HG03565 (cell line): ENCODE results near the gene LAPTM5.
"Not testable (repeated sequence)": the region's sequence is repeated elsewhere in the genome, so short reads cannot be mapped to it uniquely, and the experiment has no call there.

Experiments used
- ATAC-seq: cut with Tn5 transposase; IDR thresholded peaks from one replicate; pipeline ENCODE4 v1.9.1; 2021; ENCODE audit warnings: mild to moderate bottlenecking, moderate library complexity; ENCODE audit not compliant: unreplicated experiment

LAPTM5 gene, protein sequence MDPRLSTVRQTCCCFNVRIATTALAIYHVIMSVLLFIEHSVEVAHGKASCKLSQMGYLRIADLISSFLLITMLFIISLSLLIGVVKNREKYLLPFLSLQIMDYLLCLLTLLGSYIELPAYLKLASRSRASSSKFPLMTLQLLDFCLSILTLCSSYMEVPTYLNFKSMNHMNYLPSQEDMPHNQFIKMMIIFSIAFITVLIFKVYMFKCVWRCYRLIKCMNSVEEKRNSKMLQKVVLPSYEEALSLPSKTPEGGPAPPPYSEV

DNA sequence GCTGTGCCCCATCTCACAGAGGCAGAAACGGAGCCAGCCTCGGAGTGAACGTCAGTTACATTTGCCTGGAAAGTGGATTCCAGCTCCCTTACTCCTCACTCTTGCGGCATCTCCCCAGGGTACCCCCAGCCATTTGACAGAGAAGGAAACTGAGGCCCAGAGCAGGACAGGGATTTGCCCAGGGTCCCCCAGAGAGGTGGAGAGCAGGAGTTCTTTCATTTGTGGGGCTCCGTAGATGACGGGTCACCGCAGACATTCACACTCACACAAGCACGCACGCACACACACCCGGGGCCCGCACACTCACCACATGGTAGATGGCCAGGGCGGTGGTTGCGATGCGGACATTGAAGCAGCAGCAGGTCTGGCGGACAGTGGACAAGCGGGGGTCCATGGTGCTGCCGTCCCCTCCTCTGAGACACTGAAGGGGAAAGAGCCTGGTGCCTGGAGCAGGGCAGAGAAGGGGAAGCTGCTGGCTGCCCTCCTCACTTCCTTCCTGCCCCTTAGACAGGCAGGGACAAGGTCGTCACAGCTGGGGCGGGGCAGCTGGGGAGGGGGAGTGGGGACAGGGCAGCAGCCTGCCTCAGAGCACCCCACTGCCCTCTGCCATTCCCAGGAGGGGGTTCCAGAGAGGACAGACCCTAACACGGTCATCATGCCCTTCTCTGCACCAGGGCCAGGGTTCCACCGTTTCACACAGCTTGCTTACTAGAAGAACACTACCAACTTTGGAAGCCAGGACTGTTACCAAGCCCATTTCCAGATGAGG lies at the start of gene LAPTM5:
Gene LAPTM5 (minus strand): TSS at position 423 of the 769 bp plus-strand sequence. CDS start 29 bp downstream, at position 394.
- no peak for ATAC-seq

DNA sequence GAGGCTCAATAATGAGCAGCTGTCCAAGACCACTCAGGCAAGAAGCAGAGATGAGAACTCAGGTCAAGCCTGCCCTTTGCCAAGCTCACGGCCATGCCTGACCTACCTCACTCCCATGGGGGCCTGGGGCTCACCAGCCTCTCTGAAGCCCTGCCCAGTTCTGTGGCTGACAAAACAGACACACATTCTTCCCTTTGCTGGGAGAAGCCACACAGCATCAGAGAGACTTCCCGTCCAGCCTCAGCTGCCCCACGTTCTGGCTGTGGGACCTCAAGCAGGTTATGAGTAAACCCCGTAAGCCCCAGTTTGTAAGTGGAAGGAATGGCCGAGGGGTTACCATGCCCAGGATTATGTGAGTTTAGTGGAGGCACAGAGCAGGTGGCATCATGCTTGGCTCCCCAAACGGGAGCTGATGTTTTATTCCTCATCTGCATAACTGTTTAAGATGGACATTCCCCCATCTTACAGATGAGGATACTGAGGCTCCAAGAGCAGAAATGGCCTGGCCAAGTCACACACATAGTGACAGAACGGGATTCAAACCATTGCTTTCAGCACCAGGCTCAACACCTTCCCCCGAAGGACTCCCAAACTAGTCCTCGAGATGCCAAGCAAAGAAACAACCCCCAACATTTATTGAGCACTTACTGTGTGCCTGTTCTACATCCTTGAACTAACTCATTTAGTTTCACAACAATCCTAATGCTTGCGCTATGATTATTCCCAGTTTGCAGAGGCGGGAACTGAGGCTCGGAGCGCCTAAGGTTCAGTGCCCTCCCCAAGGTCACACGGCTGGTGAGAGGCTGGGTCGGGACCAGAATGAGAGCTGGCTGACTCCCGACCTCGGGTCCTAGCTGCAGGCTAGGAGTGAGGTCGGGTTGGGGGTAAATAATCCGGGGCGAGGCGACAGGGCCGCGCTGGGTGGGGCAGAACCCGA lies 49.1 kb upstream of the LAPTM5 start:
- no peak for ATAC-seq

DNA sequence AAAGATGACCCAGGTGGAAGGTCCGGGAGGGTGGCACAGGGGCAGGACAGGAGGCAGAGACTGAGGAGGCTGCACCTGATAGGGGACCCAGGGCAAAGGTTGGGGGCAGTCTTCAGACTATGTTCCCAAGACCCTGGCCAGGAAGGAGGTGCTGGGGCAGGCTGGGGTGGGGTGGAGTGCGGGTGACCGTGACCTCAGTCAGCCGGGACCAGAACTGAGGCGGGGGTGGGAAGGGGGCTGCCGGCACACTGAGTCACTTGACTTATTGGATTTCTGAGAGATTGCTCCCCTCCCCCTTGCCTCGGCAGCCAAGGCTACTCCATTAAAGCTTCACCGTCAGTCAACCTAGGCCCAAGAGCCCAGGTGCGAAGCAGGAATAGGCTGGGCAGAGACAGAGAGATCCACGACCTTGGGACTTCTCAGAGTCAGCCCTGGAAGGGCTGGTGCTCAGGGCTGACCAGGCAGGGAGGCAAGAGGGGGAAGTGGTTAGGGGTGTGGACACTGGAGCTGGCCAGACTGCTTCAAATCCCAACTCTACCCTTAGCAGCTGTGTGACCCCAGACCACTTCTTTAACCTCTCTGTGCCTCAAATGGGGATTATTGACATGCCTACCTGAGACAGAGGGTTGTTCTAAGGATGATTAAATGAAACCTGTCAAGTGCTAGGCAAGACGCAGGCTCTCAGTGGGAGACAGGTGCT lies 47.9 kb upstream of the LAPTM5 start:
- no peak for ATAC-seq

DNA sequence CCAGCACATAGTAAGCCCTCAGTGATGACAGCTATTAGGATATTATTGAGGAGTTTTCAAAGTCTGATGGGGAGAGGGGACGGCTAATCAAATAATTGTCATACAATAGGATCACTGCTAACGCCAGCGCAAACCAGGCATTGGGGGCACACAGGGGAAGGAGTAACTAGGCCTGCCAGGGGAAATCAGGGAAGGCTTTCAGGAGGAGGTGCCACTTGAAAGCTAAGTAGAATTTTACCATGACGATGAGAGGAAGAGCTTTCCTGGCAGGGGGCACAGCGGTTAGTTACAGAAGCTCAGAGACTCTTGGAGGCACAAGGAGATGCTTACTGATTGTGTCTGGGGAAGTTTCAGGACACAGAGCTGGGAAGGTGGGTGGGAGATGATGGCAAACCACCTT lies 47.2 kb upstream of the LAPTM5 start:
- ATAC-seq: no peak

DNA sequence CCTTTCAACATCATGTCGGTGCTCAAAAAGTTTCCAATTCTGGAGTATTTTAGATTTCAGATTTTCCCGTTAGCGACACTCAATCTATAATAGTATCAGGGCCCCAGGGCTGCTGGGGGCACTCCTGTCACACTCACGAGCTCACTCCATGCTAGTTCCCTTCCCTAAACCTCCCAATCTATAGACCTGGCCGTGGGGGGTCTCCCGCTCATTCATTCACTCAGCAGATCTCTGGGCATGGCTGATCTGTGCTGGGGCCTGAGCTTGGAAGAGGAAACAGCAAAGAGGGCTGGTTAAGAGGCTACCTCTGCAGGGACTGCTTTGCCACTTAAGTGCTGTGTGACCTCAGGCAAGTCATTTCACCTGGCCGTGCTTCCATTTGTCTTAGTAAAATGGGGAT lies 46.8 kb upstream of the LAPTM5 start:
- no peak for ATAC-seq

DNA sequence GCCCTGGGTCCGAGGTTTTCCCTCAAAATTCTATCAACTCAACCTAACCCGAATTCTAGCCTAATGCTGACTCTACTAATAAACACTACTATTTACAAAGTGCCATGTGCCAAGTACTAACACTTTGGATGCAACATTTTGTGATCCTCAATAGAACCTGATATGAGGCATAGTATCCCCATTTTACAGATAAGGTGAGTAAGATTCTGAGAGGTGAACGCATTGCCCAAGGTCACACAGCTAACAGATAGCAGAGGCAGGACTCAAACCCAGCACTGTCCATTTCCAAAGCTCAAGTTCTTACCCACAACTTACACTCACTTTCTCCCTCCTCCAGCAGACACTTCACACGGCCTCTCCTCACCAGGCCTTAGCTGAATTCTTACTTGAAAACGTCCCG lies 46.0 kb upstream of the LAPTM5 start:
- no peak for ATAC-seq

DNA sequence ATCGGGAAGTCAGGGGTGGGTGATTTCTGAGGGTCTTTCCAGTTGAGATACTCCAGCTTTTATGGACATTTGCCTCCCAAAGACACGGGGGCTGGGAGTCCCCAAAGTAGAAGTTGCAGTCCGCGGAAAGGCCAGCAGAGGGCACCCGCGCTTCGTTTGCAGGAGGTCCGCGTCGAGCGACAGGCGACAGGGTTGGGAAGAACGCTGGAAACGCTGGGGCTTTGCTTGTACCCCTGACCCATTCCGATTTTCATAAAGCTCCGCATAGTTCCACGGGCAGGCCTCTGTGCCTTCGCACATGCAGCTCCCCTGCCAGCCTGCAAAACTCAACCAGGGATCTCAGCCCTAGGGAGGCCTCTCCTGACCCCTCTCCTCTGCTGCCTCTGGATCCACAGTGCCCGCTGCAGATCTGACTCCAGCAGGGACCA lies 44.2 kb upstream of the LAPTM5 start:
- no peak for ATAC-seq

DNA sequence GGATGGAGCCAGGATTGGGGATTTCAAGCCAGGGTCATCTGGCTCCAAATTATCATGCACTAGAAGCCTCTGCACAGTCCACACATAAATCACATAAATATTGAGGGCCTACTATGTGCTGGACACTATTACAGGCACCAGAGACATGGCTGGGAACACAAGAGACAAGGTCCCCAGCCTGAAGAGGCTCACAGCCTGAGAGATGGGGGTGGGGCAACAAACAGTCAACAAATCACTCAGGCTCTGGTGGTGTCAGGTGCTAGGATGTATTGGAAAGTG lies 41.6 kb upstream of the LAPTM5 start:
- ATAC-seq: no peak

DNA sequence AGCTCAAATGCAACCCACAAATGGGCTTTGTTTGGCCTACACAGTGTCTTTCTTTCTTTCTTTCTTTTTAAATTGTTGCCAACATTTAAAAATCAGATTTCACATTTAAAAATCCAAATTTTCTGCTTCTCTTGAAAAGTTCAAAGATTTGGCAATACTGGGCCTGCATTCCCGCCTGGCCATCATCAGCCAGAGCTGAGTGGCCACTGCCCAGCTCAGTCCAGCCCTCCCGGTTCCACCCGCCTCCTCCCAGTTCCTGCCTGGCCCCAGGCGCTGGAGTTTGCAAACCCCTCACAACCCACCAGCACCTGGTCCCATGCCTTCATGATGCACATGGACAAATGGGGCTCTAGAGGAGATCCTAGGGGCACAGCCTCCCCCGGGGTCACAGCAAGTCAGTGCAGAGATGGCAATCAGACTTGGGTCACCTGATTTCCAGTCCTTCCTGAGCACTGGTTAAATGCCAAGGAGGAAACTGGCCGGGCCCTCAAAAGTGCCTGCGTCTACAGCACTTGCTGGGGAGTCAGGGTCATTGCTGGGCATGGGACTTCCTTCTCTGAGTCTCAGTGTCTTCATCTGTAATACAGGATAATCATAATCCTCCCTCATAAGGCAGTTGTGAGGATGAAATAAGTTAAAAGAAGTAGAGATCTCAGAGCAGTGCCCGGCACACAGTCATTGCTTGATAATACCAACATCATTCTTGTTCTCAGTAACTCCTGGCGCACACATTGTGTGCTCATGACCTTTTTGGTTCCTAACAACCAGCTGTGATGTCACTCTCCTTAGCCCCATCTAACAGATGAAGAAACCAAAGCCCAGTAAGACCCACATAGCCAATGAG lies 41.0 kb upstream of the LAPTM5 start:
- no peak for ATAC-seq

DNA sequence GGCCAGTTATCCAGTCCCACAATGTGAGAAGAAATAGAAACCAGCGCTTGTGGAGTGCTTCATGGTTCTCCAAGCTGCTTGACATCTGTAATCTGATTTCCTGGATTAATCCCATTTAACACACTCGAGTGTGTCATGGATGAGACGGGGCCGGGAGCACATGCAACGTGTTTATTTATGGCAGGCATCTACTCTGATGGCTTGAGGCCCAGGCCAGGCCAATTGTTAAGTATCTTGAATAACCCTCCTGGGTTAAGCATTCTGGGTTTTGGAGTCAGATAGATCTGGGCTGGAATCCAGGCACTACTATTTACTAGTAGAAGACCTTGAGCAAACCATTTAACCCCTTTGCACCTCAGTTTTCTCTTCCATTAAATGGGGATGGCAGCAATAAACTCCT lies 37.5 kb upstream of the LAPTM5 start:
- no peak for ATAC-seq

DNA sequence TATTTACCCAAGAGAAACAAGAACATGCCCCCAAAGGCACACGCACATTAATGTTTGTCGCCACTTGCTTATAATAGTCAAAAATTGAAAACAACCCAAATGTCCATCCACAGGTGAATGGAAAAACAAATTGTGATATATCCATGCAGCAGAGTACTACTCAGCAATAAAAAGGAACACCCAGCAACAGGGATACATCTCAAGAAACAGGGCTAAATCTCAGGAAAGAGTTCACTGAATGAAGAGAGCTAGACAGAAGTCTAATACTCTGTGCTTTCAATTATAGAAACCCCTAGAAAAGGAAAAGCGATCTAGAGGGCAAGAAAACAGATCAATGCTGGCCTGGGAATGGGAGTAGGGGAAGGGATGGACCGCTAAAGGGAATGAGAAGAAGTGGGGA lies 36.7 kb upstream of the LAPTM5 start:
- ATAC-seq: no peak

DNA sequence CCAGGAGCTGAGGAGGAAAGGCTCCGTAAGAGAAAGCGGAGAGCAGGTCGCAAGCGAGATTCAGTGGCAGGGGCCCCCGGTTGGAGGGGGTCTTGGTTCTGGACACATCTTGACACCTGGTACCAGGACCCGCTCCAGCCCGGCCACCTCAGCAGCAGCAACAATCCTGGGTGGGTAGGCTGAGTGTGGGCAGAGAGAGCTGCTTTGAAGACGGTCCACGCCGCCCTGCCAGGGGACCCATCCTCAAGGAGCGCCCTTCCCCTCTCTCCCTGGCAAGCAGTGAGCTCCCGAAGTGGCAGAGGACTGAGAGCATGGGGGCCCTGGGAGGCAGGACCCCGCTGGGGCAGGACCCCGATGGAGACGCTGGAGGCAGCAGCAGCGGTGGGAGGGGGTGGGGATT lies 35.6 kb upstream of the LAPTM5 start:
- ATAC-seq: no peak

DNA sequence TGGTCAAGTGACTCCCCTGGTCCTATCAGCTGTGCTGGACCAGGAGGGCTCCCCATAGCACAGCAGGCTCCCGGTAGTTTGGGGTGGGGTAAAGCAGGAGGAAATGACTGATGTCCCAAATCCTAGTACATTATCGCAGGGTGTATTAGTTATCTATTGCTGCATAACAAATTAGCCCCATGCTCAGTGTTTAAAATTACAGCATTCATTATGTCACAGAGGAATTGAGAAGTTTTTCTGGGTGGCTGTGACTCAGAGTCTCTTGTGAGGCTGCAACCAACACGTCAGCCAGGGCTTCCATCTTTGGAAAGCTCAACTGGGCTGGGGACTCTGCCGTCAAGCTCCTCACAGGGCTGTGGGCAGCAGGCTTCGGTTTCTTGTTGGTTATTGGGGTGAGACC lies 34.3 kb upstream of the LAPTM5 start:
- ATAC-seq: no peak

DNA sequence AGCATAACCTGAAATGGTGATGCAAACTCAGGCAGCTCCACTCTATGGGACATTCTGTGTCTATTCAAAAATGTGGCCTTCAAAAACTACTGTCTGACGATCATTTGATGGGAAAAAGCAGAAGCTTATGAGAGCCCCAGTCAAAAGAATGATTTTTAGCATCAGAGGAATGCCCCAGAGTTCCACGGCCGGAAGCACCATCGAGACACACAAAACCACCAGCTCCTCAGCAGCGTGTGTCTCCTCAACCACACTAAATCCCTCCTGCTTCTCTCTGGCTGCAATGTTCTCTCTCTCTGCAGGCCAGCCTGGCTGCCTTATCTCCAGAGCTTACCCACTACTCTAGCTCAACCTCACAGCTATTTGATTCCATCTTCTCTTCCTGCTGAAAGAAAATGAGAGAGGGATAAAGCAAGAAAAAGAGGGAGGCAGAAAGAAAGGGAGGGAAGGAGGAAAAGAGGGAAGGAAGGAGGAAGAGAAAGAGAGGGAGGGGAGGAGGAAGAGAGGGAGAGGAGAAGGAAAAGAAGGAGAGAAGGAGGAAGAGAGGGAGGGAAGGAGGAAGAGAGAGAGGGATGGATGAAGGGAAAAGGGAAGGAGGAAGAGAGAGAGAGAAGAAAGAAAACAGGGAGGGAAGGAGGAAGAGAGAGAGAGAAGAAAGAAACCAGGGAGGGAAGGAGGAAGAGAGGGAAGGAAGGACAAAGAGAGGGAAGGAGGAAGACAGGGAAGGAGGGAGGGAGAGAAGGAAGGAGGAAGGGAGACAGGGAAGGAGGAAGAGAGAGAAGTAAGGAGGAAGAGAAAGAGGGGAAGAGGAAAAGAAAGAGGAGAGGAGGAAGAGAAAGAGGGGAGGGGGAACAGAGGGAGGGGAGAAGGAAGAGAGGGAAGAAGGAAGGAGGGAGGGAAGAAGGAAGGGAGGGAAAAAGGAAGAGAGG lies 33.5 kb upstream of the LAPTM5 start:
- no peak for ATAC-seq

DNA sequence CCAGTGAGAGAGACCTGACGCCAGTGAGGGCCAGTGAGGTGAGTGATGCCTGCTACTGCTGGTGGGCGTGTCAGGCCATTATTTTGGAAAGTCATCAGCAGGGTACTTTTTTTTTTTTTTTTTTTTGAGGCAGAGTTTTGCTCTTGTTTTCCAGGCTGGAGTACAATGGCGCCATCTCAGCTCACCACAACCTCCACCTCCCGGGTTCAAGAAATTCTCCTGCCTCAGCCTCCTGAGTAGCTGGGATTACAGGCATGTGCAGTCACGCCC lies 32.6 kb upstream of the LAPTM5 start:
- ATAC-seq: not testable (repeated sequence)

DNA sequence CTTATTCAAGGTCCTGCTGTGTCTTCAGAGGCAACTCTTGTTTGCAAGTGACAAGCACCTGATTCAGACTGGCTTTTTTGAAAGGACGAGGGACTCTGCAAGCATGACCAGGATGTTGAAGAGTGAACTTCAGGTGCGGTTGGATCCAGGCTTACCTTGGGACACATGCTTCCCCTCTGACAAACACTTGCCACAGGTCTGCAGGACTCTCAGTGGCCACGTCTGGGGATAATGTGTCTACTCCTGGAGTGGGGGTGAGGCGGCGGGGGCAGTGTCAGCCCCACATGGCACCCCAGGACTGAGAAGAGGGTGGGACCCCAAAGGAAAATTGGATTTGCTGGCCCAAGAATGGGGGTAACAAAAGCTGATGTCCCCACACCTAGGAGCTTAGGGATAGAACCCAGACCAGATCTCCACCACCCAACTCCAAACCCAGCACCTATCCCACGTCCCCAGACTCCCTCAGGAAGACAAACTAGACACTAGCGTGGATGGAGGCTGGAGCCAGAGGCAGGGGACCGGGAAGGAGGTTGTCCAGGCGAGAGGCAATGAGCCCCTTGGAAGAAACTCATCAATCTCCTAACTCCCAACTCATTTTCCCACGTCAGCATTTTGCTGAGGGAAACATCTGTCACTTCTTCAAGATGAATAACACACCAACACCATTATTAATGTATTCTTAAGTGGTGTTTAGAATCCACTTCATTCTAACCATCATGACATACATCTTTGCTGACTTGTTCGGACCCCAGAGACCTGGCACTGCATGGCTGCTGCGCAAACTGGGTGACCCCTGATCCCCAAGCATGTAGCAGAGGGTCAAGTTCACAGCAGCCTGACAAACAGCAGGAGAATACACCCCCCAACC lies 32.0 kb upstream of the LAPTM5 start:
- no peak for ATAC-seq

DNA sequence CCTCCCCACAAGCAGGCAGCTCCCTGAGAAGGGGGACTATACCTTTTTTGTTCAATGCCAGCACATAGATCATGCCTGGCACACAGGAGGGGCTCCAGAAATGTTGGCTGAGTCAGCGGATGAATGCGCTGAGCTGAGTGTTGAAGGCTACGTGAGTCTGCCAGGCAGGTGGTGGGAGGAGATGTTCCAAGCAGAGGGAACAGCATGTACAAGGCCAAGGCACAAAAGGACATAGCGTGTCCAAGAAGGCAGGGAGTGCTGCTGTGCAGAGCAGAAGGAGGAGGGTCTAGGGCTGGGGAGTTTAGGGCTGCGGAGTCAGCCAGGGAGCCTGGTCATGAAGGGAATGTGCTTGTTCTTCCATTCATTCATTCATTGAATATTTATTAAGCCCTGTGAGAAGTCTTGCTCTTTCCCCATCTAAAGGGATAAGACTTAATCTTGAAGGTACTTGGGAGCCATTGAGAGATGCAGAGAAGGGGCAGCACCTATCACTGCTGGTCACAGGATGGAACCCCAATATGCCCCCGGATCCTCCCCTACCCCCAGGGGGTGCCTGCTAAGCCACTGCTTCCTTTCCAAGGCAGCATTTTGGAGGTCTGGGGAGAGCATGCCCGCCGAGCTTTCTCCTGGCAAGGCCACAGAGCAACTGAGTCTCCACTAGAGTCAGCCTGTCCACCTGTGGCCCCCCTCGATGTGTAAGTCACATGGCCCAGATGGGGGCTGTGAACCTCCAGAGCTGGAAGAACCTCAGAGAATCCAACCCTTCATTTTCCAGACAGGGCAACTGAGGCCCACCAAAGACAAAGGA lies 31.2 kb upstream of the LAPTM5 start:
- ATAC-seq: no peak
